Fibroblast of lung (primary cell): Measurements from ENCODE around the gene XYLT1. TPM values are rescaled to one million over a fixed set of nuclear protein-coding genes. Genes with fewer than 3 reads are reported as not detected.
A peak's percentile ranks its signal among the peaks of the same experiment; 100 is the strongest.

ENCODE experiments used
- DNase-seq, 2 donors: peaks; one replicate each; pipeline versions ENCODE4 v3.0.0 to v3.0.0-alpha.2; 2010; ENCODE audit warnings: low read depth in 2 of 2
- H2AFZ ChIP-seq: 2 replicates; pipeline ENCODE4 v1.5.1; 2012; ENCODE audit warnings: low read length, control low read depth, inconsistent platforms
- H3K27ac ChIP-seq: 2 replicates; pipeline ENCODE4 v1.5.1; 2011; ENCODE audit warnings: low read length, control low read depth; ENCODE audit not compliant: insufficient read depth
- H3K27me3 ChIP-seq: 2 replicates; pipeline ENCODE4 v1.5.1; 2011; ENCODE audit warnings: mild to moderate bottlenecking, low read length; ENCODE audit not compliant: control insufficient read depth, insufficient read depth
- H3K36me3 ChIP-seq: 2 replicates; pipeline ENCODE4 v1.5.1; 2011; ENCODE audit warnings: low read length; ENCODE audit not compliant: control insufficient read depth, insufficient read depth
- H3K4me1 ChIP-seq: 2 replicates; pipeline ENCODE4 v1.5.1; 2011; ENCODE audit warnings: low read length; ENCODE audit not compliant: control insufficient read depth, insufficient read depth; ENCODE audit errors: extremely low read depth
- H3K4me2 ChIP-seq: 2 replicates; pipeline ENCODE4 v1.5.1; 2011; ENCODE audit warnings: low read length, control low read depth; ENCODE audit not compliant: insufficient read depth; ENCODE audit errors: extremely low read depth
- H3K4me3 ChIP-seq, 4 experiments: fragments of 200-600 bp in 1 of 4; sonication (generic) in 1 of 4; replicated peaks in 1 of 4; 2 replicates each; pipeline ENCODE4 v1.5.1; 2011 to 2016; ENCODE audit warnings: low read length in 4 of 4, low read depth in 3 of 4, mild to moderate bottlenecking in 3 of 4, control low read depth in 2 of 4, inconsistent platforms in 1 of 4, mixed read lengths in 1 of 4; ENCODE audit not compliant: insufficient read depth in 1 of 4; ENCODE audit errors: control extremely low read depth in 1 of 4
- H3K79me2 ChIP-seq: 2 replicates; pipeline ENCODE4 v1.5.1; 2012; ENCODE audit warnings: mild to moderate bottlenecking, low read length, inconsistent platforms; ENCODE audit not compliant: control insufficient read depth, insufficient read depth
- H3K9ac ChIP-seq: 2 replicates; pipeline ENCODE4 v1.5.1; 2011; ENCODE audit warnings: mild to moderate bottlenecking, low read length, control low read depth; ENCODE audit not compliant: insufficient read depth
- H3K9me3 ChIP-seq: 2 replicates; pipeline ENCODE4 v1.5.1; 2012; ENCODE audit warnings: low read depth, low read length; ENCODE audit not compliant: control insufficient read depth, insufficient read depth
- H4K20me1 ChIP-seq: 2 replicates; pipeline ENCODE4 v1.5.1; 2011; ENCODE audit warnings: low read length; ENCODE audit not compliant: control insufficient read depth, insufficient read depth; ENCODE audit errors: extremely low read depth
- CTCF ChIP-seq, 2 donors: IDR thresholded peaks in 1 of 2; conservative IDR thresholded peaks in 1 of 2; 1 replicate in 1 of 2; 2 replicates in 1 of 2; pipeline ENCODE4 v1.5.1; 2011 to 2012; ENCODE audit warnings: low read length in 2 of 2, control low read depth in 1 of 2, inconsistent platforms in 1 of 2, low read depth in 1 of 2, mild to moderate bottlenecking in 1 of 2
- EZH2 ChIP-seq: IDR thresholded peaks from 2 replicates; pipeline ENCODE4 v1.5.1; 2012; ENCODE audit warnings: low read length, control low read depth, mild to moderate bottlenecking; ENCODE audit errors: missing control alignments
- polyA plus RNA-seq, 2 donors: library from polyadenylated mRNA; depleted of rRNA in 1 of 2; stranded (reverse) in 1 of 2; unstranded in 1 of 2; fragments of >200 nt; gene quantifications; 2 replicates each; pipeline ENCODE4 v1.2.1, GENCODE V29; 2011 to 2012; ENCODE audit warnings: missing spikeins in 1 of 2
- total RNA-seq: library from RNA; depleted of rRNA; stranded (reverse); fragments of >200 nt; gene quantifications from 2 replicates; pipeline ENCODE4 v1.2.1, GENCODE V29; 2014

XYLT1 gene
- total and polyA plus RNA-seq, 2 donors (not counting 1 experiment from before 2014, with no cell fraction given): 9.3 to 21.8 TPM

- Histone ChIP-seq H3K79me2 (peaks cover 3% of the 10 kb centered on the region), H3K4me1 (peaks cover 2% of the 10 kb centered on the region), H3K4me2 (no peak overlapping the region), H3K9me3 (no peaks in the 10 kb centered on the region), H3K9ac (no peak overlapping the region), H4K20me1 (no peaks in the 10 kb centered on the region), H3K4me3 (no peak overlapping the region), H3K36me3 (no peaks in the 10 kb centered on the region), H3K27ac (no peak overlapping the region), H3K27me3 (no peaks in the 10 kb centered on the region), H2AFZ (no peak overlapping the region)
- TF ChIP-seq EZH2: no peak
- DNase-seq: peak in 1 of 2 donors; percentile 49
Observed at GRCh38 chr16:17420816-17421215, 49.9 kb downstream of the XYLT1 start.

GRCh38 chr16:17419266-17419665 lies 51.5 kb downstream of the XYLT1 start:
- Histone ChIP-seq H2AFZ (no peak overlapping the region), H3K27me3 (no peaks in the 10 kb centered on the region), H3K4me1 (peaks cover 2% of the 10 kb centered on the region), H3K79me2 (peaks cover 5% of the 10 kb centered on the region), H4K20me1 (no peaks in the 10 kb centered on the region), H3K4me2 (no peak overlapping the region), H3K36me3 (no peaks in the 10 kb centered on the region), H3K27ac (no peak overlapping the region), H3K9ac (no peak overlapping the region), H3K4me3 (no peak overlapping the region), H3K9me3 (no peaks in the 10 kb centered on the region)
- DNase-seq: no peak
- no peak for TF ChIP-seq CTCF (conservative IDR thresholded peaks at IDR 0.05 in 1 of 2, IDR thresholded peaks at IDR 0.05 in 1 of 2; ENCODE audit: low read depth in 1 of 2, low read length in 2 of 2)
- TF ChIP-seq EZH2: no peak

- DNase-seq: peak in 1 of 2 donors; percentile 31
- Histone ChIP-seq H3K9ac (no peak overlapping the region), H3K27ac (no peak overlapping the region), H3K36me3 (no peaks in the 10 kb centered on the region), H3K9me3 (no peaks in the 10 kb centered on the region), H4K20me1 (no peaks in the 10 kb centered on the region), H3K27me3 (no peaks in the 10 kb centered on the region), H2AFZ (no peak overlapping the region), H3K4me1 (peaks cover 2% of the 10 kb centered on the region), H3K4me2 (no peak overlapping the region), H3K4me3 (no peak overlapping the region), H3K79me2 (peaks cover 5% of the 10 kb centered on the region)
- TF ChIP-seq EZH2 (no peak), CTCF (conservative IDR thresholded peaks at IDR 0.05 in 1 of 2, IDR thresholded peaks at IDR 0.05 in 1 of 2; ENCODE audit: low read depth in 1 of 2, low read length in 2 of 2) (no peak)
Observed at GRCh38 chr16:17417740-17418139, 53.0 kb downstream of the XYLT1 start.
